Measurements from ENCODE around the gene ADIPOR2. TPM values are rescaled to one million over a fixed set of nuclear protein-coding genes. Genes with fewer than 3 reads are reported as not detected.

The ADIPOR2 gene
- total and polyA plus RNA-seq, 2 donors (not counting 1 experiment from before 2014, with no cell fraction given) = 43.1 to 46.1 TPM

DNA sequence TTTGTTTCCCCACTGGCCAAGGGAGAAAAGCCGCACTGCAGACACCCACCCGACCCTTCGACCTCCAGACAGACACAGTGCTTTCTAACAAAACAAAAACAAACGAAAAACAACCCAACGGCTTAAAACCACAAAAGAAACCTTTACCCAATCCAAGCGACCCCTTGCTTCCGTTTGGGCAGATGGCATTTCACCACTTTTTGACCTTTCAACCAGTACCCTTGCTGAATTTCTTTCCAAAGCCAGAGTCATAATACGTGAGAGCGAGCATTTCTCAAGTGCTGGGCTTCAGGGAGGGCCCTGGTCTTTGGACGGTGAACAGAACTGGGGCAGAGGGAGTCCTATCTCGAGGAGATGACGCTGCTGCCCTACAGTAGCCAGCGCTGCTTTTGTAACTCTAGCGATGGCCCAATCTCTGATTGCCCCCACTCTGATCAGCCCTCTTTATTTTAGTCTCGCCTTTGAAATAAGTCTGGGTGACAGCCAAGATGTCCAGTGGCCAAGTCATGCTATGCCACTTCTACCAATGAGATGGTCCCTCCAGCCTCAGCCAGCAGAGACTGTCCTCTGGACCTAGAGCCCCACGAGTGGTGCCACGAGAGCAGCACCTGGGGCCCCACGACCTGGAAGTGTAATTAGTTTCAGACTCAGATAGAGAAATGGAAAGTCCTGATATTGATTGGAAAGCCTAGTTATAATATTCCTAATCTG lies 21.9 kb upstream of the ADIPOR2 start:
- no peak for TF ChIP-seq EZH2 (IDR thresholded peaks at IDR 0.05; ENCODE audit: low read length, missing control alignments)
- TF ChIP-seq, protein P1, sequence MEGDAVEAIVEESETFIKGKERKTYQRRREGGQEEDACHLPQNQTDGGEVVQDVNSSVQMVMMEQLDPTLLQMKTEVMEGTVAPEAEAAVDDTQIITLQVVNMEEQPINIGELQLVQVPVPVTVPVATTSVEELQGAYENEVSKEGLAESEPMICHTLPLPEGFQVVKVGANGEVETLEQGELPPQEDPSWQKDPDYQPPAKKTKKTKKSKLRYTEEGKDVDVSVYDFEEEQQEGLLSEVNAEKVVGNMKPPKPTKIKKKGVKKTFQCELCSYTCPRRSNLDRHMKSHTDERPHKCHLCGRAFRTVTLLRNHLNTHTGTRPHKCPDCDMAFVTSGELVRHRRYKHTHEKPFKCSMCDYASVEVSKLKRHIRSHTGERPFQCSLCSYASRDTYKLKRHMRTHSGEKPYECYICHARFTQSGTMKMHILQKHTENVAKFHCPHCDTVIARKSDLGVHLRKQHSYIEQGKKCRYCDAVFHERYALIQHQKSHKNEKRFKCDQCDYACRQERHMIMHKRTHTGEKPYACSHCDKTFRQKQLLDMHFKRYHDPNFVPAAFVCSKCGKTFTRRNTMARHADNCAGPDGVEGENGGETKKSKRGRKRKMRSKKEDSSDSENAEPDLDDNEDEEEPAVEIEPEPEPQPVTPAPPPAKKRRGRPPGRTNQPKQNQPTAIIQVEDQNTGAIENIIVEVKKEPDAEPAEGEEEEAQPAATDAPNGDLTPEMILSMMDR (conservative IDR thresholded peaks at IDR 0.05 in 1 of 2, IDR thresholded peaks at IDR 0.05 in 1 of 2; ENCODE audit: low read depth in 1 of 2, low read length in 2 of 2) = no peak
- DNase-seq (ENCODE audit: low read depth in 2 of 2) = peak in 1 of 2 donors; percentile 76
- Histone ChIP-seq H3K79me2 (ENCODE audit: control insufficient read depth, insufficient read depth, low read length) (no peaks in the 10 kb centered on the region), H3K4me2 (ENCODE audit: extremely low read depth, insufficient read depth, low read length) (no peak overlapping the region), H3K9me3 (ENCODE audit: control insufficient read depth, insufficient read depth, low read depth, low read length) (no peaks in the 10 kb centered on the region), H3K27ac (ENCODE audit: insufficient read depth, low read length) (no peak overlapping the region), H2AFZ (ENCODE audit: low read length) (no peak overlapping the region), H4K20me1 (ENCODE audit: control insufficient read depth, extremely low read depth, insufficient read depth, low read length) (no peaks in the 10 kb centered on the region), H3K36me3 (ENCODE audit: control insufficient read depth, insufficient read depth, low read length) (no peaks in the 10 kb centered on the region), H3K9ac (ENCODE audit: insufficient read depth, low read length) (no peak overlapping the region), H3K4me3 (replicated peaks in 1 of 4; ENCODE audit: control extremely low read depth in 1 of 4, insufficient read depth in 1 of 4, low read depth in 3 of 4, low read length in 4 of 4) (no peak overlapping the region), H3K27me3 (ENCODE audit: control insufficient read depth, insufficient read depth, low read length) (no peaks in the 10 kb centered on the region), H3K4me1 (ENCODE audit: control insufficient read depth, extremely low read depth, insufficient read depth, low read length) (no peaks in the 10 kb centered on the region)

- no peak overlapping the region for H2AFZ ChIP-seq (ENCODE audit: low read length)
- no peak overlapping the region for H3K27ac ChIP-seq (ENCODE audit: insufficient read depth, low read length)
- H3K4me3 ChIP-seq (replicated peaks in 1 of 4; ENCODE audit: control extremely low read depth in 1 of 4, insufficient read depth in 1 of 4, low read depth in 3 of 4, low read length in 4 of 4) = no peak overlapping the region
- TF ChIP-seq, protein P1 (conservative IDR thresholded peaks at IDR 0.05 in 1 of 2, IDR thresholded peaks at IDR 0.05 in 1 of 2; ENCODE audit: low read depth in 1 of 2, low read length in 2 of 2) = no peak
- TF ChIP-seq EZH2 (IDR thresholded peaks at IDR 0.05; ENCODE audit: low read length, missing control alignments) = no peak
- no peaks in the 10 kb centered on the region for H3K9me3 ChIP-seq (ENCODE audit: control insufficient read depth, insufficient read depth, low read depth, low read length)
- no peaks in the 10 kb centered on the region for H3K27me3 ChIP-seq (ENCODE audit: control insufficient read depth, insufficient read depth, low read length)
- no peaks in the 10 kb centered on the region for H4K20me1 ChIP-seq (ENCODE audit: control insufficient read depth, extremely low read depth, insufficient read depth, low read length)
- DNase-seq (ENCODE audit: low read depth in 2 of 2) = no peak
- H3K4me1 ChIP-seq (ENCODE audit: control insufficient read depth, extremely low read depth, insufficient read depth, low read length) = no peaks in the 10 kb centered on the region
- H3K79me2 ChIP-seq (ENCODE audit: control insufficient read depth, insufficient read depth, low read length) = no peaks in the 10 kb centered on the region
- H3K36me3 ChIP-seq (ENCODE audit: control insufficient read depth, insufficient read depth, low read length) = no peaks in the 10 kb centered on the region
- no peak overlapping the region for H3K4me2 ChIP-seq (ENCODE audit: extremely low read depth, insufficient read depth, low read length)
- no peak overlapping the region for H3K9ac ChIP-seq (ENCODE audit: insufficient read depth, low read length)
Observed at GRCh38 chr12:1670358-1671268, 20.3 kb upstream of the ADIPOR2 start.

- H3K4me2 ChIP-seq (ENCODE audit: extremely low read depth, insufficient read depth, low read length) = no peak overlapping the region
Observed at GRCh38 chr12:1676043-1676442, 14.8 kb upstream of the ADIPOR2 start.

More at GRCh38 chr12:1676043-1676442, 14.8 kb upstream of the ADIPOR2 start:
- no peaks in the 10 kb centered on the region for H3K9me3 ChIP-seq (ENCODE audit: control insufficient read depth, insufficient read depth, low read depth, low read length)
- no peak overlapping the region for H3K9ac ChIP-seq (ENCODE audit: insufficient read depth, low read length)
- H2AFZ ChIP-seq (ENCODE audit: low read length) = no peak overlapping the region
- DNase-seq (ENCODE audit: low read depth in 2 of 2) = no peak
- H3K4me1 ChIP-seq (ENCODE audit: control insufficient read depth, extremely low read depth, insufficient read depth, low read length) = no peaks in the 10 kb centered on the region
- H3K36me3 ChIP-seq (ENCODE audit: control insufficient read depth, insufficient read depth, low read length) = no peaks in the 10 kb centered on the region
- TF ChIP-seq, protein P1 (conservative IDR thresholded peaks at IDR 0.05 in 1 of 2, IDR thresholded peaks at IDR 0.05 in 1 of 2; ENCODE audit: low read depth in 1 of 2, low read length in 2 of 2) = no peak
- TF ChIP-seq EZH2 (IDR thresholded peaks at IDR 0.05; ENCODE audit: low read length, missing control alignments) = no peak
- no peaks in the 10 kb centered on the region for H4K20me1 ChIP-seq (ENCODE audit: control insufficient read depth, extremely low read depth, insufficient read depth, low read length)
- H3K27me3 ChIP-seq (ENCODE audit: control insufficient read depth, insufficient read depth, low read length) = no peaks in the 10 kb centered on the region
- no peak overlapping the region for H3K4me3 ChIP-seq (replicated peaks in 1 of 4; ENCODE audit: control extremely low read depth in 1 of 4, insufficient read depth in 1 of 4, low read depth in 3 of 4, low read length in 4 of 4)
- H3K79me2 ChIP-seq (ENCODE audit: control insufficient read depth, insufficient read depth, low read length) = no peaks in the 10 kb centered on the region
- H3K27ac ChIP-seq (ENCODE audit: insufficient read depth, low read length) = no peak overlapping the region

All from fibroblast of lung (primary cell).